Ishikawa (cell line): Measurements from ENCODE around the gene CT83.

Source experiments
- CEBPB ChIP-seq: IDR thresholded peaks from 2 replicates; pipeline ENCODE4 v1.6.1; 2012
- CREB1 ChIP-seq: IDR thresholded peaks from 2 replicates; pipeline ENCODE4 v1.6.1; 2012; ENCODE audit warnings: low read depth
- EGR1 ChIP-seq: IDR thresholded peaks from 2 replicates; pipeline ENCODE4 v1.6.1; 2012
- EP300 ChIP-seq: IDR thresholded peaks from 2 replicates; pipeline ENCODE4 v1.6.1; 2012; ENCODE audit warnings: borderline replicate concordance
- FOXM1 ChIP-seq: IDR thresholded peaks from 2 replicates; pipeline ENCODE4 v1.6.1; 2012; ENCODE audit warnings: low read depth, borderline replicate concordance
- NFIC ChIP-seq: IDR thresholded peaks from 2 replicates; pipeline ENCODE4 v1.6.1; 2012
- RAD21 ChIP-seq: IDR thresholded peaks from 2 replicates; pipeline ENCODE4 v1.6.1; 2012; ENCODE audit warnings: low read depth
- REST ChIP-seq: IDR thresholded peaks from 2 replicates; pipeline ENCODE4 v1.6.1; 2012; ENCODE audit warnings: low read depth, mild to moderate bottlenecking
- TAF1 ChIP-seq: IDR thresholded peaks from 2 replicates; pipeline ENCODE4 v1.6.1; 2012; ENCODE audit warnings: low read depth, mild to moderate bottlenecking
- TCF12 ChIP-seq: IDR thresholded peaks from 2 replicates; pipeline ENCODE4 v1.6.1; 2012; ENCODE audit warnings: low read depth
- TEAD4 ChIP-seq: IDR thresholded peaks from 2 replicates; pipeline ENCODE4 v1.6.1; 2012
- USF1 ChIP-seq: IDR thresholded peaks from 2 replicates; pipeline ENCODE4 v1.6.1; 2012
- YY1 ChIP-seq: IDR thresholded peaks from 2 replicates; pipeline ENCODE4 v1.6.1; 2012; ENCODE audit warnings: low read depth
- ZBTB7A ChIP-seq: IDR thresholded peaks from 2 replicates; pipeline ENCODE4 v1.6.1; 2012; ENCODE audit warnings: low read depth
- TF ChIP-seq, protein P1 (sequence below): IDR thresholded peaks from 2 replicates; pipeline ENCODE4 v1.6.1; 2012

Gene CT83

GRCh38 chrX:116436358-116436816, 26.4 kb downstream of the CT83 start, which contains the start of gene SLC6A14:
Gene SLC6A14, plus strand, starts transcription at chrX:116436606. Its CDS starts 104 bp downstream, at chrX:116436710.
- TF ChIP-seq TCF12: no peak
- no peak for TF ChIP-seq CREB1
- TF ChIP-seq REST: no peak
- TF ChIP-seq TAF1: no peak
- no peak for TF ChIP-seq CEBPB
- TF ChIP-seq NFIC: no peak

GRCh38 chrX:116435597-116435996, 27.2 kb downstream of the CT83 start:
- TF ChIP-seq YY1 (no peak), CEBPB (no peak), FOXM1 (no peak), TAF1 (no peak), TEAD4 (no peak), EGR1 (no peak), REST (no peak), USF1 (no peak), RAD21 (no peak), NFIC (no peak), CREB1 (no peak), ZBTB7A (no peak), EP300 (no peak)
- TF ChIP-seq, protein P1, sequence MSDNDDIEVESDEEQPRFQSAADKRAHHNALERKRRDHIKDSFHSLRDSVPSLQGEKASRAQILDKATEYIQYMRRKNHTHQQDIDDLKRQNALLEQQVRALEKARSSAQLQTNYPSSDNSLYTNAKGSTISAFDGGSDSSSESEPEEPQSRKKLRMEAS: no peak

- TF ChIP-seq REST (no peak), TCF12 (no peak), FOXM1 (no peak), TEAD4 (no peak), CEBPB (no peak), EGR1 (no peak), RAD21 (no peak), EP300 (no peak), ZBTB7A (no peak)
- TF ChIP-seq, protein P1: no peak
Measured at GRCh38 chrX:116427978-116428377, 34.8 kb downstream of the CT83 start.

DNA sequence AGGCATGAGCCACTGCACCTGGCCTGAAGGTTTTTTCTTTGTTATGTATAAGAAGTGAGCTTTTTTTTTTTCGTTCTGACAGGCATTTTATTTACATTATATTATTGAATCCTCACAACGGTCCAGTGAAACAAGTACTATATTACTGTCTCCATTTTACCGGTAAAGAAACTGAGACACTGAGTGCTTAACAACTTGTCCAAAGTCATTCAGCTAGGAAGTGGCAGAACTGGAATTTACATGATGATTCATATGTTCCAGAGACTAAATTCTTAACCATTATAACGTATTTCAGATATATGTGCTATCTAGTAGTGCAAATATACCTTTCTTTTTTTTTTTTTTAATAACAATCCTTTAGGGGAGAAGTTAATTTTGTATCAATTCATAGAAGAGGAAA, 44.8 kb downstream of the CT83 start:
- no peak for TF ChIP-seq CEBPB
- no peak for TF ChIP-seq USF1
- TF ChIP-seq TEAD4: no peak
- no peak for TF ChIP-seq RAD21
- no peak for TF ChIP-seq EP300
- TF ChIP-seq TAF1: no peak
- no peak for TF ChIP-seq EGR1
- TF ChIP-seq, protein P1: no peak
- TF ChIP-seq FOXM1: no peak
- TF ChIP-seq CREB1: no peak
- no peak for TF ChIP-seq REST
- TF ChIP-seq NFIC: no peak
- TF ChIP-seq ZBTB7A: no peak
- TF ChIP-seq TCF12: no peak
- no peak for TF ChIP-seq YY1
